Kidney (tissue), 14 donors: ENCODE measurements around the gene CMTM3. TPM values are rescaled to one million over a fixed set of nuclear protein-coding genes. Genes with fewer than 3 reads are reported as not detected.

Experiments used
- DNase-seq, 5 donors: peaks; one replicate each; pipeline ENCODE4 v3.0.0-alpha.2; 2013 to 2020
- FAIRE-seq: peaks from 2 replicates; lab custom pipeline; 2012; peaks lifted over from hg19 to GRCh38; lab: Jason Lieb, UNC
- H3K27ac ChIP-seq, 2 donors: one replicate each; pipeline ENCODE4 v1.7.0; 2013; ENCODE audit warnings: low read depth in 2 of 2, low read length in 2 of 2, inconsistent platforms in 1 of 2
- H3K27me3 ChIP-seq: one replicate; pipeline ENCODE4 v1.7.1; 2013; ENCODE audit warnings: low read length, inconsistent platforms; ENCODE audit not compliant: control insufficient read depth, insufficient read depth
- H3K36me3 ChIP-seq, 3 donors: one replicate each; pipeline versions ENCODE4 v1.7.0 to v1.7.1; 2013; ENCODE audit warnings: low read length in 3 of 3, control low read depth in 1 of 3, inconsistent platforms in 1 of 3; ENCODE audit not compliant: insufficient read depth in 3 of 3, control insufficient read depth in 2 of 3
- H3K4me1 ChIP-seq, 3 donors: one replicate each; pipeline versions ENCODE4 v1.7.0 to v1.7.1; 2013; ENCODE audit warnings: low read length in 3 of 3, inconsistent platforms in 1 of 3, low read depth in 1 of 3; ENCODE audit not compliant: control insufficient read depth in 2 of 3, insufficient read depth in 2 of 3
- H3K4me3 ChIP-seq, 3 donors: one replicate each; pipeline versions ENCODE4 v1.7.0 to v1.8.1; 2013; ENCODE audit warnings: low read length in 3 of 3, control low read depth in 1 of 3, inconsistent platforms in 1 of 3
- H3K9ac ChIP-seq, 3 donors: one replicate each; pipeline versions ENCODE4 v1.7.0 to v1.7.1; 2013; ENCODE audit warnings: low read length in 3 of 3, control low read depth in 1 of 3, inconsistent platforms in 1 of 3
- H3K9me3 ChIP-seq, 3 donors: one replicate each; pipeline versions ENCODE4 v1.7.0 to v1.7.1; 2013; ENCODE audit warnings: low read length in 3 of 3, control low read depth in 1 of 3, inconsistent platforms in 1 of 3; ENCODE audit not compliant: control insufficient read depth in 2 of 3, insufficient read depth in 1 of 3
- CTCF ChIP-seq: IDR thresholded peaks from 3 replicates; pipeline ENCODE4 v1.5.1; 2012; ENCODE audit warnings: mild to moderate bottlenecking, moderate library complexity, borderline replicate concordance; ENCODE audit not compliant: insufficient read depth; ENCODE audit errors: extremely low read depth
- intact Hi-C: fragments of 100-400 bp; cut with DNase I; formaldehyde crosslinking; loops from one replicate; pipeline ENCODE4 v1.11.1; 2022
- polyA plus RNA-seq: library from polyadenylated mRNA; stranded (reverse); fragments of 350-450 nt; fragmentation: Illumina TruSeq; extraction: RNeasy Lipid Tissue Mini Kit (QIAGEN cat#74804); gene quantifications from one replicate; pipeline ENCODE4 v1.2.3, GENCODE V29; 2014; ENCODE audit warnings: low read depth, low replicate concordance; ENCODE audit not compliant: insufficient read depth
- total RNA-seq: library from RNA; stranded (reverse); fragmentation: NEBNext Ultra II Directional; extraction: Animal tissue kit (Norgen Biotek cat#: 25700); gene quantifications from one replicate; pipeline ENCODE4 v1.2.1, GENCODE V29; 2021
- donor health status: control.
- donor health status: control.
- donor health status: control.
- donor health status: control.
- donor health status: control.
- donor health status: DM: yes; HTN: yes; CAD: no.
- donor health status: Normal renal cell carcinoma (clear cell type).

The CMTM3 gene
- total and polyA plus RNA-seq, 2 donors from 2014 or later: 13.8 to 22.9 TPM

GRCh38 chr16:66599726-66600125, 4.8 kb upstream of the CMTM3 start:
- H3K4me1 ChIP-seq: peaks cover 0 to 4% (median 0%) of the 10 kb centered on the region in 3 donors
- no peak for FAIRE-seq
- H3K9ac ChIP-seq: no peak overlapping the region
- no peak overlapping the region for H3K27ac ChIP-seq
- no peak for DNase-seq
- no peaks in the 10 kb centered on the region for H3K27me3 ChIP-seq
- H3K9me3 ChIP-seq: no peaks in the 10 kb centered on the region
- no peaks in the 10 kb centered on the region for H3K36me3 ChIP-seq
- intact Hi-C loops: loop anchor here (10.0 kb wide), 1 partner anchor 195 kb away; no protein-coding TSS in a partner anchor
- no peak for TF ChIP-seq CTCF
- H3K4me3 ChIP-seq: no peak overlapping the region

- FAIRE-seq (no peak), DNase-seq (no peak)
- Histone ChIP-seq H3K9me3 (no peaks in the 10 kb centered on the region), H3K36me3 (no peaks in the 10 kb centered on the region), H3K27me3 (no peaks in the 10 kb centered on the region), H3K4me1 (peaks cover 0 to 4% (median 0%) of the 10 kb centered on the region in 3 donors), H3K4me3 (no peak overlapping the region), H3K9ac (no peak overlapping the region), H3K27ac (no peak overlapping the region)
- intact Hi-C loops: loop anchor here (10.0 kb wide), 1 partner anchor 196 kb away; no protein-coding TSS in a partner anchor
- no peak for TF ChIP-seq CTCF
These were observed 4.0 kb upstream of the CMTM3 start for GRCh38 chr16:66600477-66600876.

GRCh38 chr16:66601471-66601870, 3.0 kb upstream of the CMTM3 start:
- no peak for DNase-seq
- intact Hi-C loops: loop anchor here (10.0 kb wide), 1 partner anchor 197 kb away; no protein-coding TSS in a partner anchor
- H3K4me3 ChIP-seq: no peak overlapping the region
- no peak overlapping the region for H3K9ac ChIP-seq
- no peaks in the 10 kb centered on the region for H3K36me3 ChIP-seq
- H3K27me3 ChIP-seq: no peaks in the 10 kb centered on the region
- H3K4me1 ChIP-seq: peaks cover 0 to 6% (median 0%) of the 10 kb centered on the region in 3 donors
- TF ChIP-seq CTCF: no peak
- no peak for FAIRE-seq
- H3K9me3 ChIP-seq: no peaks in the 10 kb centered on the region
- no peak overlapping the region for H3K27ac ChIP-seq
